Astrocyte of the spinal cord (primary cell): ENCODE data around the gene CAPN12.

ENCODE experiments used
- DNase-seq: peaks from one replicate; pipeline ENCODE4 v3.0.0; 2011; ENCODE audit warnings: low read depth, low spot score
- H3K4me3 ChIP-seq: 2 replicates; pipeline ENCODE4 v1.5.1; 2011; ENCODE audit warnings: low read depth, mild to moderate bottlenecking, low read length, moderate library complexity
- in situ Hi-C: cut with HindIII; loops from 2 replicates; pipeline ENCODE4 v1.10.0; 2017; ENCODE audit warnings: low sequenced_read_pairs
- TF ChIP-seq, protein P1 (sequence below): IDR thresholded peaks from 2 replicates; pipeline ENCODE4 v1.5.1; 2012; ENCODE audit warnings: low read depth, mild to moderate bottlenecking, low read length, inconsistent platforms

CAPN12 gene

DNA sequence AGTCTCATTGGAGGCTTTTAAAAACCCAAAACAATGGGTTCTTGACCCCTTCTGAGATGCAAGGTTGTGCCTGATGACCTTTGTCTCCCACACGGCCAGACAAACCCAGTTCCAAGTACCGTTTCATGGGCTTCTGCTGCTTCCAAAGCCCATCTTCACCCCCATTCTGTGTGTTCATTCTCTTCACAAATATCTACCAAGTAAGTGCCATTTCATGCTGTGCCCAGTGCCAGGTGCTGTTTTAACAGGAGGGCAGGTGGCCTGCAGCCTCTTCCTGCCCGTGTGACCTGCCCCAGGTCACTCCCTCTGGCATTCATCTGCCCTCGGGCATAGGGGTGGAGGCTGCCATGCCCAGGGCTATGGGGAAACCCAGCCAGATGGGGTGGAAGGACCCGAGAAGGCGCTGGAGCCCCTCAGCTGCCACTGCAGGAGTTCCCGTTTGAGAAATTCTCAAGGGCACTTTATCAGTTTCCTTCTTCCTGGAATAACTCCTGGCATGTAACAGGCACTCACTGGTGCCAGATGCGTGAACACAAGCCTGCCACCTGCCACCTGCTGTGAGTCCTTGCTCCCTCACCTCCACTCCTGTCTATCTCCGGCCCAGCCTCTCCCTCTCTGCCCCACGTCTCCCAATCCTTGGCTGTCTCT lies 12.5 kb downstream of the CAPN12 start:
- TF ChIP-seq, protein P1, sequence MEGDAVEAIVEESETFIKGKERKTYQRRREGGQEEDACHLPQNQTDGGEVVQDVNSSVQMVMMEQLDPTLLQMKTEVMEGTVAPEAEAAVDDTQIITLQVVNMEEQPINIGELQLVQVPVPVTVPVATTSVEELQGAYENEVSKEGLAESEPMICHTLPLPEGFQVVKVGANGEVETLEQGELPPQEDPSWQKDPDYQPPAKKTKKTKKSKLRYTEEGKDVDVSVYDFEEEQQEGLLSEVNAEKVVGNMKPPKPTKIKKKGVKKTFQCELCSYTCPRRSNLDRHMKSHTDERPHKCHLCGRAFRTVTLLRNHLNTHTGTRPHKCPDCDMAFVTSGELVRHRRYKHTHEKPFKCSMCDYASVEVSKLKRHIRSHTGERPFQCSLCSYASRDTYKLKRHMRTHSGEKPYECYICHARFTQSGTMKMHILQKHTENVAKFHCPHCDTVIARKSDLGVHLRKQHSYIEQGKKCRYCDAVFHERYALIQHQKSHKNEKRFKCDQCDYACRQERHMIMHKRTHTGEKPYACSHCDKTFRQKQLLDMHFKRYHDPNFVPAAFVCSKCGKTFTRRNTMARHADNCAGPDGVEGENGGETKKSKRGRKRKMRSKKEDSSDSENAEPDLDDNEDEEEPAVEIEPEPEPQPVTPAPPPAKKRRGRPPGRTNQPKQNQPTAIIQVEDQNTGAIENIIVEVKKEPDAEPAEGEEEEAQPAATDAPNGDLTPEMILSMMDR: no peak
- in situ Hi-C loops: no loop called here
- H3K4me3 ChIP-seq: no peak overlapping the region
- no peak for DNase-seq

DNA sequence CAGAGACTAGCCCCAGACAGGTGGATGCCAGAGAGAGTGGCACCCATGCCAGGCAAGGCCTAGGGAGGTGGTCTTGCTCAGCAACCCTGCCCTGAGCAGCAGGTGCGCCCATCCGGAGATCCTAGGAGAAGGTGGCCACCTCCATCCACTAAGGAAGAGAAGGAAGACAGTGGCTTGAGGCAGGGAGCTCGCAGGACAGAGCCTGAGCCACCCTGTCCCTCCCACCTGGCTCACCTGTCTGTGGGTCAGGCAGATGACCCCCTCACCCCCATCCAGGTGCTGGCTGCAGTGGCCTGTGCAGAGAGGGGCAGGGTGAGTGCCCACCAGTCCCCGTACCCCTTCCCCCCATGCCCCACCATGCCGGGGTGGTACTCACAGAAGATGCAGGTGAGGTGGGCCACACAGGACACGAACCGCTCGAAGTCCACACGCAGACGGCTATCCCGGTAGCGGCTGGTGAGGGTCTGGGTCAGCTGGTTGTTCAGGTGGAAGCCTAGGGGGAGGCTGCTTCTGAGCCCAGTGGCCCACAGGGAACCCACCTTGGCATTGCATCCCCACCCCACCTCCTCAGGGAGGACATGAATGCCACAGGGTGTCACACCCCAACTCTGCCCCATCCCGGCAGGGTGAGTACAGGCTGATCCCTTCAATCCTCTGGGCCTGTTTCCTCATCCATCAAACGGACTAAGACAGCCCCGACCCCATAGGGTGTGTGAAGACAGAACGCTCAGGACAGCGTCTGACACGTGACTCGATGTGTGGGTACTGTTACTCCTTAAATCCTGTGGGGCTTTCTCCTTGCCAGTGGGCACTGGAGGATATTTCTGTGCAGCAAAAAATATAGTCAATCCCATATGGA lies 13.3 kb downstream of the CAPN12 start:
- no peak overlapping the region for H3K4me3 ChIP-seq
- in situ Hi-C loops: no loop called here
- no peak for DNase-seq
- TF ChIP-seq, protein P1: no peak

DNA sequence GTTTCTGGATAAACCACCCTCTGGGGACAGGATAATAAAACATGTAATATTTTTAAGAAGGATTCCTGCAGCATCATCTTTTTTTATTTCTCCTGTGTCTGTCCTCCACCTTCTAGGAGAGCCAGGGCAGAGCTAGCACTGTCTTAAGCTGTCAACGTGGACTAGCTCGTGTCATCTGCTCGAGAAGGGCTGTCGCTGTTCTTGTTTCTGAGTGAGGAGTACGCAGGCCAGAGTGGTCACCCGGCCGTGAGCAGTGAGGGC lies 13.9 kb downstream of the CAPN12 start:
- in situ Hi-C loops: no loop called here
- no peak overlapping the region for H3K4me3 ChIP-seq
- TF ChIP-seq, protein P1: no peak
- DNase-seq: no peak

DNA sequence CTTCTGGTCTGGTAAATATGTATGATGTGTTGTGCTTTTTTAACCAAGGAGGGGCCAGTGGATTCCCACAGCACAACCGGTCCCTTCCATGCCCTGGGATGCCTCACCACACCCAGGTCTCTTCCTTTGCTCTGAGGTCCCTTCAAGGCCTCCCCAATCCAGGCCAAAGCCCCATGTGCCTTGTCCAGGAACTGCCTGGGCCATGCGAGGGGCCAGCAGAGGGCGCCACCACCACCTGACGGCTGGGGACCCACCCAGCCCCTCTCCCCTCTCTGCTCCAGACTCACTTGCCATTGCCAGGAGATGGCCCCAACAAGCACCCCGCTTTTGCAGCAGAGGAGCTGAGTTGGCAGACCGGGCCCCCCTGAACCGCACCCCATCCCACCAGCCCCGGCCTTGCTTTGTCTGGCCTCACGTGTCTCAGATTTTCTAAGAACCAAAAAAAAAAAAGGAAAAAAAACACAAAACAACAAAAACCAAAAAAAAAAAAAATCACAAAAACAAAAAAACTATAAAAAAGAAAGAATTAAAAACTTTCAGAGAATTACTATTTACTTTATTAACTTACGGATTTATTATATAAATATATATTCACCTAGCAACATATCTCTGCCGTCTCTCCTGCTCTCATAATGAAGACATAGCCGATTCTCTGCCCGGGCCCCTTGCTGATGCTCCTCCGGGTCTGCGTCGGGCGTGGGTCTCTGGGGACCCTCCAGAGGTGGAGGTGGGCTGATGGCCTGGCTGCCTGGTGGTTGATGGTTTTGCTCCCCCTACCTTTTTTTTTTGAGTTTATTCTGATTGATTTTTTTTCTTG lies 14.4 kb downstream of the CAPN12 start:
- in situ Hi-C loops: no loop called here
- TF ChIP-seq, protein P1: peak; percentile 88
- peak; percentile 51 for DNase-seq
- H3K4me3 ChIP-seq: no peak overlapping the region

DNA sequence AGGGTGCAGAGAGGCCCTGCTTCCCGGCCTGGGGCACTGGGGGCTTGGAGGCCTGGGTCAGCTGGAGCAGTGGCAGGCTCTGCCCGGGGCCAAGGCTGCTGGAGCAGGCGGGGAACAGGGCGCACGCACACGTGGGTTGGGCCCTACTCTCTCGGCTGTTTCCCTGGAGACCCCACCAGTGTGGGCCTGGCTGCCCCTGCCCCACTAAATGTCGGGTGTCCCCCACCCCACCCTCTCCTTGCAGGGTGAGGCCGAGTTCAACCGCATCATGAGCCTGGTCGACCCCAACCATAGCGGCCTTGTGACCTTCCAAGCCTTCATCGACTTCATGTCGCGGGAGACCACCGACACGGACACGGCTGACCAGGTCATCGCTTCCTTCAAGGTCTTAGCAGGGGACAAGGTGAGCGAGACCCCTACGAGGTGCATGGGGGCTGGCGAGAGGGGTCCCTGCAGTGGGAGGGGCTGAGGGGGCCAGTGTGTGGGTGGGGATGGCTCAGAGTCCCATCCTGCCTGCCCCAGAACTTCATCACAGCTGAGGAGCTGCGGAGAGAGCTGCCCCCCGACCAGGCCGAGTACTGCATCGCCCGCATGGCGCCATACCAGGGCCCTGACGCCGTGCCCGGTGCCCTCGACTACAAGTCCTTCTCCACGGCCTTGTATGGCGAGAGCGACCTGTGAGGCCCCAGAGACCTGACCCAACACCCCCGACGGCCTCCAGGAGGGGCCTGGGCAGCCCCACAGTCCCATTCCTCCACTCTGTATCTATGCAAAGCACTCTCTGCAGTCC lies 15.3 kb downstream of the CAPN12 start:
- no peak for DNase-seq
- TF ChIP-seq, protein P1: no peak
- H3K4me3 ChIP-seq: no peak overlapping the region
- in situ Hi-C loops: no loop called here
